ENCODE data around the gene EVPL. TPM values are rescaled to one million over a fixed set of nuclear protein-coding genes. Genes with fewer than 3 reads are reported as not detected.

The EVPL gene
- total and polyA plus RNA-seq, 2 of the 13 experiments (the other 11 are each of a cell fraction or from before 2014, with no cell fraction given), result 2.1 to 8.2 TPM

GRCh38 chr17:75995385-75995925 lies 31.7 kb downstream of the EVPL start (continued):
- TF ChIP-seq, protein P1, sequence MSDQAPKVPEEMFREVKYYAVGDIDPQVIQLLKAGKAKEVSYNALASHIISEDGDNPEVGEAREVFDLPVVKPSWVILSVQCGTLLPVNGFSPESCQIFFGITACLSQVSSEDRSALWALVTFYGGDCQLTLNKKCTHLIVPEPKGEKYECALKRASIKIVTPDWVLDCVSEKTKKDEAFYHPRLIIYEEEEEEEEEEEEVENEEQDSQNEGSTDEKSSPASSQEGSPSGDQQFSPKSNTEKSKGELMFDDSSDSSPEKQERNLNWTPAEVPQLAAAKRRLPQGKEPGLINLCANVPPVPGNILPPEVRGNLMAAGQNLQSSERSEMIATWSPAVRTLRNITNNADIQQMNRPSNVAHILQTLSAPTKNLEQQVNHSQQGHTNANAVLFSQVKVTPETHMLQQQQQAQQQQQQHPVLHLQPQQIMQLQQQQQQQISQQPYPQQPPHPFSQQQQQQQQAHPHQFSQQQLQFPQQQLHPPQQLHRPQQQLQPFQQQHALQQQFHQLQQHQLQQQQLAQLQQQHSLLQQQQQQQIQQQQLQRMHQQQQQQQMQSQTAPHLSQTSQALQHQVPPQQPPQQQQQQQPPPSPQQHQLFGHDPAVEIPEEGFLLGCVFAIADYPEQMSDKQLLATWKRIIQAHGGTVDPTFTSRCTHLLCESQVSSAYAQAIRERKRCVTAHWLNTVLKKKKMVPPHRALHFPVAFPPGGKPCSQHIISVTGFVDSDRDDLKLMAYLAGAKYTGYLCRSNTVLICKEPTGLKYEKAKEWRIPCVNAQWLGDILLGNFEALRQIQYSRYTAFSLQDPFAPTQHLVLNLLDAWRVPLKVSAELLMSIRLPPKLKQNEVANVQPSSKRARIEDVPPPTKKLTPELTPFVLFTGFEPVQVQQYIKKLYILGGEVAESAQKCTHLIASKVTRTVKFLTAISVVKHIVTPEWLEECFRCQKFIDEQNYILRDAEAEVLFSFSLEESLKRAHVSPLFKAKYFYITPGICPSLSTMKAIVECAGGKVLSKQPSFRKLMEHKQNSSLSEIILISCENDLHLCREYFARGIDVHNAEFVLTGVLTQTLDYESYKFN (CRISPR knock-in tag; conservative IDR thresholded peaks at IDR 0.05), result peak; percentile 56
- TF ChIP-seq, protein P2, sequence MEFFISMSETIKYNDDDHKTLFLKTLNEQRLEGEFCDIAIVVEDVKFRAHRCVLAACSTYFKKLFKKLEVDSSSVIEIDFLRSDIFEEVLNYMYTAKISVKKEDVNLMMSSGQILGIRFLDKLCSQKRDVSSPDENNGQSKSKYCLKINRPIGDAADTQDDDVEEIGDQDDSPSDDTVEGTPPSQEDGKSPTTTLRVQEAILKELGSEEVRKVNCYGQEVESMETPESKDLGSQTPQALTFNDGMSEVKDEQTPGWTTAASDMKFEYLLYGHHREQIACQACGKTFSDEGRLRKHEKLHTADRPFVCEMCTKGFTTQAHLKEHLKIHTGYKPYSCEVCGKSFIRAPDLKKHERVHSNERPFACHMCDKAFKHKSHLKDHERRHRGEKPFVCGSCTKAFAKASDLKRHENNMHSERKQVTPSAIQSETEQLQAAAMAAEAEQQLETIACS (CRISPR knock-in tag; IDR thresholded peaks at IDR 0.05), result no peak
- no peak for TF ChIP-seq SP140L (CRISPR knock-in tag; IDR thresholded peaks at IDR 0.05; ENCODE audit: borderline replicate concordance)
- no peak for TF ChIP-seq PAF1 (CRISPR knock-in tag; IDR thresholded peaks at IDR 0.05)
- TF ChIP-seq, protein P3, sequence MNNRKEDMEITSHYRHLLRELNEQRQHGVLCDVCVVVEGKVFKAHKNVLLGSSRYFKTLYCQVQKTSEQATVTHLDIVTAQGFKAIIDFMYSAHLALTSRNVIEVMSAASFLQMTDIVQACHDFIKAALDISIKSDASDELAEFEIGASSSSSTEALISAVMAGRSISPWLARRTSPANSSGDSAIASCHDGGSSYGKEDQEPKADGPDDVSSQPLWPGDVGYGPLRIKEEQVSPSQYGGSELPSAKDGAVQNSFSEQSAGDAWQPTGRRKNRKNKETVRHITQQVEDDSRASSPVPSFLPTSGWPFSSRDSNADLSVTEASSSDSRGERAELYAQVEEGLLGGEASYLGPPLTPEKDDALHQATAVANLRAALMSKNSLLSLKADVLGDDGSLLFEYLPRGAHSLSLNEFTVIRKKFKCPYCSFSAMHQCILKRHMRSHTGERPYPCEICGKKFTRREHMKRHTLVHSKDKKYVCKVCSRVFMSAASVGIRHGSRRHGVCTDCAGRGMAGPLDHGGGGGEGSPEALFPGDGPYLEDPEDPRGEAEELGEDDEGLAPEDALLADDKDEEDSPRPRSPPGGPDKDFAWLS (CRISPR knock-in tag; IDR thresholded peaks at IDR 0.05; ENCODE audit: borderline replicate concordance), result no peak
- TF ChIP-seq ZFP82 (CRISPR knock-in tag; IDR thresholded peaks at IDR 0.05; ENCODE audit: borderline replicate concordance), result no peak
- no peak for TF ChIP-seq GFI1 (CRISPR knock-in tag; IDR thresholded peaks at IDR 0.05; ENCODE audit: borderline replicate concordance)
- TF ChIP-seq ZNF567 (CRISPR knock-in tag; IDR thresholded peaks at IDR 0.05; ENCODE audit: borderline replicate concordance), result no peak
- TF ChIP-seq SMAD1 (CRISPR knock-in tag; IDR thresholded peaks at IDR 0.05; ENCODE audit: borderline replicate concordance, low read depth), result no peak
- no peak for TF ChIP-seq MBD4 (IDR thresholded peaks at IDR 0.05; ENCODE audit: borderline replicate concordance, low read length)
- TF ChIP-seq THAP11 (CRISPR knock-in tag; IDR thresholded peaks at IDR 0.05), result no peak
- TF ChIP-seq TBX2 (CRISPR knock-in tag; IDR thresholded peaks at IDR 0.05; ENCODE audit: borderline replicate concordance), result peak; percentile 79
- TF ChIP-seq GABPA (IDR thresholded peaks at IDR 0.05; ENCODE audit: low read depth, low read length), result no peak
- no peak for TF ChIP-seq GABPA (CRISPR knock-in tag; IDR thresholded peaks at IDR 0.05; ENCODE audit: low read depth)
- TF ChIP-seq ZNF317 (CRISPR knock-in tag; IDR thresholded peaks at IDR 0.05), result no peak
- no peak for TF ChIP-seq NRL (CRISPR knock-in tag; IDR thresholded peaks at IDR 0.05; ENCODE audit: borderline replicate concordance)
- TF ChIP-seq CENPT (CRISPR knock-in tag; IDR thresholded peaks at IDR 0.05; ENCODE audit: low read depth), result no peak
- TF ChIP-seq ZEB1 (IDR thresholded peaks at IDR 0.05; ENCODE audit: insufficient replicate concordance, low read depth), result peak; percentile 69
- peak; percentile 55 for TF ChIP-seq RXRB (CRISPR knock-in tag; IDR thresholded peaks at IDR 0.05; ENCODE audit: borderline replicate concordance)
- TF ChIP-seq ZNF558 (CRISPR knock-in tag; IDR thresholded peaks at IDR 0.05; ENCODE audit: borderline replicate concordance), result no peak
- TF ChIP-seq ZNF563 (CRISPR knock-in tag; IDR thresholded peaks at IDR 0.05), result no peak
- TF ChIP-seq ZNF292 (CRISPR knock-in tag; IDR thresholded peaks at IDR 0.05; ENCODE audit: borderline replicate concordance, low read depth), result no peak
- TF ChIP-seq ETV5 (CRISPR knock-in tag; IDR thresholded peaks at IDR 0.05; ENCODE audit: borderline replicate concordance), result no peak

Data from HepG2 (cell line).